ENCODE results near the gene ABCC9. TPM values are rescaled to one million over a fixed set of nuclear protein-coding genes. Genes with fewer than 3 reads are reported as not detected.

Gene ABCC9
- total RNA-seq, 1 experiment from 2014 or later: not detected

GRCh38 chr12:21766403-21766802 is 174.8 kb downstream of the ABCC9 start:
- H3K18ac ChIP-seq (ENCODE audit: insufficient read length, low read depth, low read length): no peak overlapping the region
- no peak overlapping the region for H3K27ac ChIP-seq (ENCODE audit: insufficient read length, low read depth, low read length)
- H3K27me3 Mint-ChIP-seq (ENCODE audit: low read depth): peaks cover 14% of the 10 kb centered on the region
- H3K79me2 ChIP-seq (ENCODE audit: insufficient read depth, low read length): no peaks in the 10 kb centered on the region
- H3K4me1 Mint-ChIP-seq: no peaks in the 10 kb centered on the region
- H4K20me1 ChIP-seq (ENCODE audit: control insufficient read depth, insufficient read depth, insufficient read length): no peaks in the 10 kb centered on the region
- no peaks in the 10 kb centered on the region for H3K9me3 ChIP-seq (ENCODE audit: control insufficient read depth, low read depth, low read length)
- no peak overlapping the region for H2BK12ac ChIP-seq (ENCODE audit: insufficient read length, low read depth, low read length)
- H3K27ac Mint-ChIP-seq: no peak overlapping the region
- no peak overlapping the region for H4K5ac ChIP-seq (ENCODE audit: insufficient read length, low read depth, low read length)
- H3T11ph ChIP-seq (ENCODE audit: low read length): no peak overlapping the region
- no peak overlapping the region for H2AFZ ChIP-seq (ENCODE audit: low read length)
- H3K23me2 ChIP-seq (ENCODE audit: insufficient read length, low read depth, low read length, poor library complexity, severe bottlenecking): no peaks in the 10 kb centered on the region
- H3K36me3 Mint-ChIP-seq (ENCODE audit: insufficient read depth in 1 of 3, low read depth in 3 of 3): no peaks in the 10 kb centered on the region
- H3K4me3 Mint-ChIP-seq: no peak overlapping the region
- no peak for DNase-seq
- H4K91ac ChIP-seq (ENCODE audit: insufficient read length, low read depth, low read length): no peak overlapping the region
- H2BK5ac ChIP-seq (ENCODE audit: insufficient read length, low read length): no peak overlapping the region
- H2BK15ac ChIP-seq (ENCODE audit: low read depth, low read length): no peak overlapping the region
- no peak overlapping the region for H2BK20ac ChIP-seq (ENCODE audit: low read depth, low read length, poor library complexity, severe bottlenecking)
- H3K4me2 ChIP-seq (ENCODE audit: insufficient read depth, insufficient read length, low read length): no peak overlapping the region
- H2BK120ac ChIP-seq (ENCODE audit: low read depth, low read length, poor library complexity, severe bottlenecking): no peak overlapping the region
- H3K56ac ChIP-seq (ENCODE audit: insufficient read length, low read depth, low read length): no peak overlapping the region
- H3K23ac ChIP-seq (ENCODE audit: insufficient read length, low read depth, low read length): no peak overlapping the region
- H2AK5ac ChIP-seq (ENCODE audit: insufficient read length, low read length): no peak overlapping the region
- no peaks in the 10 kb centered on the region for H3K27me3 ChIP-seq (ENCODE audit: insufficient read depth, low read length)
- H3K9me3 Mint-ChIP-seq: no peaks in the 10 kb centered on the region
- no peak overlapping the region for H3K14ac ChIP-seq (ENCODE audit: insufficient read depth, low read length)
- no CpG with 5 or more reads among the region's 2 CpGs for WGBS (ENCODE audit: extremely low coverage, insufficient read length, low lambda C conversion rate)
- H3K9ac ChIP-seq (ENCODE audit: extremely low read depth, insufficient read length, low read length): no peak overlapping the region
- H3K4ac ChIP-seq (ENCODE audit: low read depth, low read length): no peak overlapping the region
- H3K4me1 ChIP-seq (ENCODE audit: insufficient read depth, low read length): no peaks in the 10 kb centered on the region
- no peaks in the 10 kb centered on the region for H3K79me1 ChIP-seq (ENCODE audit: insufficient read depth, low read depth, low read length, poor library complexity, severe bottlenecking)
- no peak overlapping the region for H4K8ac ChIP-seq (replicated peaks; ENCODE audit: insufficient read length, low read depth, low read length)
- TF ChIP-seq CTCF (conservative IDR thresholded peaks at IDR 0.05): no peak

Measured in H9 (cell line).